Measurements from ENCODE around the gene RNF215. TPM values are rescaled to one million over a fixed set of nuclear protein-coding genes. Genes with fewer than 3 reads are reported as not detected.

Gene RNF215
- total RNA-seq, result 1 to 10 TPM; 7.1 to 7.2 TPM

- ChIA-PET POLR2A (interaction anchor here (0.6 to 2.5 kb wide), 5 partner anchors 30 to 118 kb away, joined by 3 to 19 read pairs (median 3); partner anchors contain the start of genes CASTOR1, CCDC157 and SF3A1), CTCF (interaction anchor here (0.6 to 21.0 kb wide), 38 partner anchors 8 to 284 kb away, joined by 3 to 472 read pairs (median 4); partner anchors contain the start of genes CASTOR1, CCDC157, MTFP1 and SEC14L2)
- intact Hi-C loops (cut with micrococcal nuclease), result no loop called here
- Mint-ChIP-seq H3K27me3 (no peaks in the 10 kb centered on the region), H3K4me3 (peak within 1 kb of the TSS; percentile 76), H3K9me3 (no peaks in the 10 kb centered on the region), H3K36me3 (ENCODE audit: low read depth) (no peaks in the 10 kb centered on the region), H3K4me1 (ENCODE audit: low read depth) (peaks cover 15% of the 10 kb centered on the region), H3K27ac (peak within 1 kb of the TSS; percentile 43)
- peak; percentile 78 for ATAC-seq
- TF ChIP-seq, protein P1, sequence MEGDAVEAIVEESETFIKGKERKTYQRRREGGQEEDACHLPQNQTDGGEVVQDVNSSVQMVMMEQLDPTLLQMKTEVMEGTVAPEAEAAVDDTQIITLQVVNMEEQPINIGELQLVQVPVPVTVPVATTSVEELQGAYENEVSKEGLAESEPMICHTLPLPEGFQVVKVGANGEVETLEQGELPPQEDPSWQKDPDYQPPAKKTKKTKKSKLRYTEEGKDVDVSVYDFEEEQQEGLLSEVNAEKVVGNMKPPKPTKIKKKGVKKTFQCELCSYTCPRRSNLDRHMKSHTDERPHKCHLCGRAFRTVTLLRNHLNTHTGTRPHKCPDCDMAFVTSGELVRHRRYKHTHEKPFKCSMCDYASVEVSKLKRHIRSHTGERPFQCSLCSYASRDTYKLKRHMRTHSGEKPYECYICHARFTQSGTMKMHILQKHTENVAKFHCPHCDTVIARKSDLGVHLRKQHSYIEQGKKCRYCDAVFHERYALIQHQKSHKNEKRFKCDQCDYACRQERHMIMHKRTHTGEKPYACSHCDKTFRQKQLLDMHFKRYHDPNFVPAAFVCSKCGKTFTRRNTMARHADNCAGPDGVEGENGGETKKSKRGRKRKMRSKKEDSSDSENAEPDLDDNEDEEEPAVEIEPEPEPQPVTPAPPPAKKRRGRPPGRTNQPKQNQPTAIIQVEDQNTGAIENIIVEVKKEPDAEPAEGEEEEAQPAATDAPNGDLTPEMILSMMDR (IDR thresholded peaks at IDR 0.05), result peak; percentile 89
- peak; percentile 78 for DNase-seq
Observed at GRCh38 chr22:30386960-30387827, at the start of gene RNF215. Gene RNF215 (minus strand): TSS chr22:30387411. CDS start chr22:30387313, 98 bp downstream.

DNA sequence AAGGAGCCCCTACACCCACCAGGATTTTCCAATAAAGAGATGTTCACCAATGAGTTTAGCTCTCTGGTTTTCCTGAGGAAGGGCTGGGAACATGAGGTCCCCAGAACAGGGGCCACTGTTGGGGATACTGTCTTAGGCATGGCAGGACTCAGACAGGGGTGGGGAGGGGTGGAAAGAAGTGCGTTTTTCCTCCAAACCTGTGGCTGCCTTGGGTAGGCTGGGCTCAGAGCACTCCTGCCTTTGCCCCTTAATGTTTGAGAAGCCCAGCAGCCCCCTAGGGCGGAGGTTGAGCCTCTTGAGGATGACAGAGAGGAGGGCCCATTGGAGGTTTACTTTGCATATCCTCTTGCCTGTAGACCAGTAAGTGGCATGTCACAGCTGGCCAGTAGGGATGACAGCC is 49.0 kb upstream of the RNF215 start:
- peaks cover 14% of the 10 kb centered on the region for H3K27me3 Mint-ChIP-seq
- TF ChIP-seq, protein P1 (IDR thresholded peaks at IDR 0.05), result no peak
- intact Hi-C loops (cut with micrococcal nuclease), result no loop called here
- H3K9me3 Mint-ChIP-seq, result peaks cover 5% of the 10 kb centered on the region
- H3K4me3 Mint-ChIP-seq, result peak overlapping the region; percentile 87
- CTCF ChIA-PET, result interaction anchor here (0.9 to 7.1 kb wide), 7 partner anchors 9 to 149 kb away, joined by 3 to 65 read pairs (median 4); partner anchors contain the start of genes MTFP1 and SEC14L2
- DNase-seq, result no peak
- POLR2A ChIA-PET, result interaction anchor here (6.6 kb wide), 1 partner anchor 11 kb away, joined by 78 read pairs; the partner anchor contains the start of gene MTFP1
- H3K4me1 Mint-ChIP-seq (ENCODE audit: low read depth), result peaks cover 32% of the 10 kb centered on the region
- peak overlapping the region; percentile 96 for H3K27ac Mint-ChIP-seq
- peaks cover 23% of the 10 kb centered on the region for H3K36me3 Mint-ChIP-seq (ENCODE audit: low read depth)
- no peak for ATAC-seq

- intact Hi-C loops (cut with micrococcal nuclease), result no loop called here
- CTCF ChIA-PET, result interaction anchor here (0.9 to 7.1 kb wide), 8 partner anchors 10 to 148 kb away, joined by 3 to 65 read pairs (median 4); partner anchors contain the start of genes MTFP1 and SEC14L2
- ATAC-seq (peak; percentile 91), DNase-seq (peak; percentile 93)
- Mint-ChIP-seq H3K4me1 (ENCODE audit: low read depth) (peaks cover 32% of the 10 kb centered on the region), H3K4me3 (peak overlapping the region; percentile 87), H3K27ac (peak overlapping the region; percentile 96), H3K27me3 (peaks cover 10% of the 10 kb centered on the region), H3K36me3 (ENCODE audit: low read depth) (peaks cover 23% of the 10 kb centered on the region), H3K9me3 (peaks cover 5% of the 10 kb centered on the region)
- TF ChIP-seq, protein P1 (IDR thresholded peaks at IDR 0.05), result peak; percentile 64
- POLR2A ChIA-PET, result interaction anchor here (1.8 to 6.6 kb wide), 2 partner anchors 11 to 148 kb away, joined by 5 to 78 read pairs; partner anchors contain the start of gene MTFP1
Observed at GRCh38 chr22:30435674-30436126, 48.5 kb upstream of the RNF215 start.

DNA sequence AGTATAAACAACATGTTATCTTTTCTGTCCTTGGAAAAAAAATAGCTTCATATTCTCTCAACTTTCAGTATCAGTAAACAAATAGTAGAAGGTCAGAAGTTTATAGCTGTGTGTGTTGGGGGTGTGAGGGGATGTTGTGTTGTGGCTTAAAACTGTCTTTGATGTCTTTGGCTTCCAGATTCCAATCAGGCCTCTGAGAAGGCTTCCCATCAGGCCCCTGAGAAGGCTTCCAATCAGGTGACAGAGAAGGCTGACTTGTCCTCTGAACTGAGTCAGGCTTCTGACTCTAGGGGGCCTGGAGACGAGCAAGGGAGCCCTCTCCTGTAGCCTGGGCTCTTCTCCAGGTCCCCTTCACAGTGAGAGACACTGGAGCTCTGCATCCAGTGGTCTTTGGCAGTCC is 47.6 kb upstream of the RNF215 start:
- ChIA-PET POLR2A (interaction anchor here (0.7 to 6.6 kb wide), 3 partner anchors 10 to 147 kb away, joined by 3 to 78 read pairs (median 5); partner anchors contain the start of gene MTFP1), CTCF (interaction anchor here (0.6 to 7.1 kb wide), 6 partner anchors 10 to 147 kb away, joined by 3 to 65 read pairs (median 4); partner anchors contain the start of genes MTFP1 and SEC14L2)
- H3K4me1 Mint-ChIP-seq (ENCODE audit: low read depth), result peaks cover 32% of the 10 kb centered on the region
- peaks cover 5% of the 10 kb centered on the region for H3K9me3 Mint-ChIP-seq
- TF ChIP-seq, protein P1 (IDR thresholded peaks at IDR 0.05), result no peak
- intact Hi-C loops (cut with micrococcal nuclease), result no loop called here
- H3K27ac Mint-ChIP-seq, result peak overlapping the region; percentile 96
- H3K36me3 Mint-ChIP-seq (ENCODE audit: low read depth), result peaks cover 23% of the 10 kb centered on the region
- DNase-seq (peak; percentile 33), ATAC-seq (no peak)
- H3K4me3 Mint-ChIP-seq, result peak overlapping the region; percentile 87
- H3K27me3 Mint-ChIP-seq, result peaks cover 4% of the 10 kb centered on the region

All from activated CD8-positive, alpha-beta T cell treated with anti-CD3 and anti-CD28 coated beads for 36 hours (primary cell).